HS-5 (cell line): ENCODE data around the gene HIF3A.
"Not testable (repeated sequence)": the region's sequence is repeated elsewhere in the genome, so short reads cannot be mapped to it uniquely, and the experiment has no call there.

ENCODE experiments used
- DNase-seq: peaks from one replicate; pipeline ENCODE4 v3.0.0-alpha.2; 2012; ENCODE audit warnings: low read depth

The HIF3A gene

GRCh38 chr19:46294494-46294893 lies 2.3 kb upstream of the HIF3A start:
- DNase-seq, result no peak

GRCh38 chr19:46295401-46296201 lies 1.2 kb upstream of the HIF3A start:
- no peak for DNase-seq

GRCh38 chr19:46296202-46296480 lies 701 bp upstream of the HIF3A start:
- no peak for DNase-seq

- no peak for DNase-seq
These were observed 1.0 kb downstream of the HIF3A start for GRCh38 chr19:46297700-46298478.

- DNase-seq, result no peak
These were observed 1.7 kb downstream of the HIF3A start for GRCh38 chr19:46298479-46299003.

GRCh38 chr19:46299004-46299509 lies 2.2 kb downstream of the HIF3A start:
- DNase-seq, result peak; percentile 23

GRCh38 chr19:46299695-46300094 lies 2.9 kb downstream of the HIF3A start:
- DNase-seq, result no peak

- DNase-seq, result no peak
These were observed 6.5 kb downstream of the HIF3A start for GRCh38 chr19:46303322-46303690.

- DNase-seq, result no peak
These were observed 7.0 kb downstream of the HIF3A start for GRCh38 chr19:46303691-46304397.

- no peak for DNase-seq
These were observed 9.7 kb downstream of the HIF3A start for GRCh38 chr19:46306501-46306900.

GRCh38 chr19:46308510-46308909 lies 11.7 kb downstream of the HIF3A start:
- DNase-seq, result no peak

GRCh38 chr19:46309056-46309455 lies 12.2 kb downstream of the HIF3A start:
- DNase-seq, result no peak

GRCh38 chr19:46311444-46311843 lies 14.6 kb downstream of the HIF3A start:
- no peak for DNase-seq

GRCh38 chr19:46313540-46314469 lies 17.0 kb downstream of the HIF3A start:
- not testable (repeated sequence) for DNase-seq

- no peak for DNase-seq
These were observed 20.5 kb downstream of the HIF3A start for GRCh38 chr19:46317339-46317738.

GRCh38 chr19:46319613-46320012 lies 22.8 kb downstream of the HIF3A start:
- DNase-seq, result no peak

GRCh38 chr19:46320559-46320958 lies 23.7 kb downstream of the HIF3A start:
- DNase-seq, result no peak

GRCh38 chr19:46321653-46322052 lies 24.8 kb downstream of the HIF3A start:
- DNase-seq, result no peak

- DNase-seq, result not testable (repeated sequence)
These were observed 26.4 kb downstream of the HIF3A start for GRCh38 chr19:46323227-46323626.

- DNase-seq, result no peak
These were observed 27.4 kb downstream of the HIF3A start for GRCh38 chr19:46324277-46324676.

- DNase-seq, result no peak
These were observed 29.8 kb downstream of the HIF3A start for GRCh38 chr19:46326608-46327007.
